G401.6 (cell line): ENCODE results near the gene TSHZ2.
"Not testable (repeated sequence)": the region's sequence is repeated elsewhere in the genome, so short reads cannot be mapped to it uniquely, and the experiment has no call there.

ENCODE experiments used
- FAIRE-seq: peaks from 2 replicates; lab custom pipeline; 2012; peaks lifted over from hg19 to GRCh38; lab: Jason Lieb, UNC

TSHZ2 gene

GRCh38 chr20:53320701-53321100, 348.5 kb downstream of the TSHZ2 start:
- no peak for FAIRE-seq

GRCh38 chr20:53321596-53321995, 349.4 kb downstream of the TSHZ2 start:
- FAIRE-seq: no peak

- no peak for FAIRE-seq
Measured at GRCh38 chr20:53322651-53323050, 350.5 kb downstream of the TSHZ2 start.

DNA sequence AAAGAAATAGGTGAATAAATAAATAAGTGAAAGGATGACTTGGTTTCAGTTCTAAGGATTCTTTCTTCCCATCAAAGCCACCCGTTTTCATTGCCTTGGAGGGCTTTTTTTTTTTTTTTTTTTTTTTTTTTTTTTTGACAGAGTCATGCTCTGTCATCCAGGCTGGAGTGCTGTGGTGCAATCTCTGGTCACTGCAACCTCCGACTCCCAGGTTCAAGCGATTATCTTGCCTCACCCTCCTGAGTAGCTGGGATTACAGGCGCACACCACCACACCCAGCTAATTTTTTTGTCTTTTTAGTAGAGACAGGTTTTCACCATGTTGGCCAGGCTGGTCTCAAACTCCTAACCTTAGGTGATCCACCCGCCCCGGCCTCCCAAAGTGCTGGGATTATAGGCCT, 351.3 kb downstream of the TSHZ2 start:
- not testable (repeated sequence) for FAIRE-seq

- FAIRE-seq: no peak
Measured at GRCh38 chr20:53324816-53325215, 352.7 kb downstream of the TSHZ2 start.

- FAIRE-seq: no peak
Measured at GRCh38 chr20:53328961-53329360, 356.8 kb downstream of the TSHZ2 start.

DNA sequence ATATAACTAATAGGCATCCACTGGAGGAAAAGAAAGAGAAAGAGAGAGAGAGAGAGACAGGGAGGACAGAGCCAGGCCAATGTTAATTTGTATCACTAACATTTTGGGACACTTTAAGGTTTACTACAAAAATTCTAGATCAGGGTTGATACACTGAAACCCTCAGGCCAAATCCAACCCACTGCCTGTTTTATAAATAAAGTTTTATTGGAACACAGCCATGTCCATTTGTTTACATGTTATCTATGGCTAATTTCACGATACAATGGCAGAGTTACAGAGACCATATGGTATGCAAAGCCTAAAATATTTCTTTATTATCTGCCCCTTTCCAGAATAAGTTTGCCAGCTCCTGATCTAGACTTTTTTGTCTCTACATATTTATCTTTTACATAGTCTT, 357.6 kb downstream of the TSHZ2 start:
- no peak for FAIRE-seq

GRCh38 chr20:53330601-53331140, 358.5 kb downstream of the TSHZ2 start:
- FAIRE-seq: no peak

DNA sequence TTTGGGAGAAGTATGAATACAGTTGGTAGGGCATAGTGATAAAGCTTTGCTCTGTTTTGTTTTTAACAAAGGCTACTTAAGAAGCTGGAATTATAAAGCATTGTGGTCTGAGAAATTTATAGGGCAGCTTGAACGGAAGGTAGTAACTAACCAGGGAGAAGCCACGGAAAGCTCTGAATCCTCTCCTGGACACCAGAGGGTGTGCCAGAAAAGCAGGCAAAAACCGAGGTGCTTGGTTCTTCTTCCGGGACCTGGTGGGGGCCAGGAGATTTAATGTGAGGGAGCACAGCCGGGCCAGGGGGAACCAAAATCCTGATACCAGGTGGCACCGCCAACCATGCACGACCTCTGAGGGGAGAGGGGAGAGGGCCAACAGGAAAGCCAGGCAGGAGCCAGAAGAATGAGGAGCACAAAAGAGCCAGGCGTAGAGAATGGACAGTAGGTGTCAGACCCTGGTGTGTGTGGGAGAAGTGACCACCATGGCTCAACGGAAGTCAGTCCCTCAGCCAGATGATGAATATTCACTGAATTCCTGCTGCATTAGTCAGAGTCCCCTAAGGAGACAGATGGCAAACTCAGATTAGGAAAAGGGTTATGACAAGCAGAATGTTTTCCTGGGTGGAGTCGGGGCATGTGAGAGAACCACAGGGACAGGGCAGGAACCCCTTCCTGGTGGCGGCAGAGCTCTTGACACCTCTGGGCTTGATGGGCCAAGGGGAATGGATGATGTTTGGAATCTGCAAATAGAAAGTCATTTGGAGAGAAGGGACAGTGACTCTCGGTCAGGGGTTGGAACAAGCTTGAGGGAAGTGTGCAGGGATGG, 359.2 kb downstream of the TSHZ2 start:
- FAIRE-seq: no peak

- no peak for FAIRE-seq
Measured at GRCh38 chr20:53332022-53332837, 360.1 kb downstream of the TSHZ2 start.

DNA sequence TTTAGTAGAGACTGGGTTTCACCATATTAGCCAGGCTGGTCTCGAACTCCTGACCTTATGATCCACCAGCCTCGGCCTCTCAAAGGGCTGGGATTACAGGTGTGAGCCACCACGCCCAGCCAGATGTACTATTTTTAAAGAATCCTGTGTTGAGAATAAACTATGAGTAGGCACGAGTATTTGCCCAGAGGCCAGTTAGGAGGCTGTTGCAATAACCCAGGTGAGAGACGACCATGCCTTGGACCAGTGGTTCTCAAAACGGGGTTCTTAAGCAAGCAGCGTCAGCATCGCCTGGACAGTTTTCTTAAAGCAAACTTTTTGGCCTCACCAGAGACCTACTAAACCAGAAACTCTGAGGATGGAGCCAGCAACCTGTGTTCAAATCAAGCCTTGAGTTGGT, 362.7 kb downstream of the TSHZ2 start:
- no peak for FAIRE-seq

DNA sequence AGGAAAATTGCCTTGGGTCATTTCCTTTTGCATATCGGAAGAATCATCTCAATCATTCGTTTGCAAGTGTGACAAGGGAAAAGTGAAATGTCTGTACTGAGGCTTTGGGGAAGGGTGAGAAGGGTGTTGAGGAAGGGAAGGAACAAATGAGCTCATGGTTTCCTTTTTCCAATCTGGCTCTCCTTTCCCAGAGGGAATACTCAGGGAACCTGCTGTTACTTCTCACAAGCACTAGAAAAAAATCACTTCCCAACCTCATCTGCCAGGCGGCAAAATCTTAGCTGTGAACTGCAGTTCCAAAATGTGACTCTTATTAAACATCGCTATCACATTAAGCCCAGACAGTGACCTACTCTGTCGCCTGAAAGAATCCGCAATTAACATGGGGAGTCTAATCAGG, 363.4 kb downstream of the TSHZ2 start:
- FAIRE-seq: no peak

- no peak for FAIRE-seq
Measured at GRCh38 chr20:53336892-53337291, 364.7 kb downstream of the TSHZ2 start.

DNA sequence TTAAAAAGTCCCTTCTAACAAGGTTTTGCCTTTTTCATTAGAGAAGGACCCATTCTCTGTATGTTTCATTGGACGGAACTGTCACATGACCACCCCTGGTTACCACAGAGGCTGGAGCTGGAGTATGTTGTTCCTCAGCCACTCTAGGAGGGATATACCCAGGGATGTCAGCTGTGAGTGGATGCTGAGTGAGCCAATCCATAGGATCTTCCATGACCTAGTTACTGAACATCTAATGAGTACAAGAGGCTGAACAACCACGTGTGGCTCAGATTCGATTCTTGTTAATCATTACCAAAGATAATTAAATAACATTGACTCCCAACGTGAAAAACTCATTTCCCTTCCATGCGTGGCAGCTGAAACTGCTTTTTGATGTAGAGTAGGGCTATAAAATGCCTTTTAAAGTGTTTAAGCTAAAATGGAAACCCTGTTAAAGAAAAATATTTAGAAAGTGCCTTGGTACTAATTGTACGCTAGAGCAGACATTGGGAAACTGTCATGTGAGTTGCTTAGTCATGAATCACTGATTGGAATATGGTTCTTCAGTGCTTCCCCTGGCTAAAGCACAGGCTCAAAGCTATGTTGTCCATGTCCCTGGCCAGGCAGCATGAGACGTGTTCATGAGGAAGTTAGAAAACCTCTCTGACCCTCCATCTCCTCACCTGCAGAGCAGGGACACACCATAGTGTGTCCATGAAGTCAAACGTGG, 365.4 kb downstream of the TSHZ2 start:
- no peak for FAIRE-seq

GRCh38 chr20:53338716-53339115, 366.6 kb downstream of the TSHZ2 start:
- FAIRE-seq: no peak

DNA sequence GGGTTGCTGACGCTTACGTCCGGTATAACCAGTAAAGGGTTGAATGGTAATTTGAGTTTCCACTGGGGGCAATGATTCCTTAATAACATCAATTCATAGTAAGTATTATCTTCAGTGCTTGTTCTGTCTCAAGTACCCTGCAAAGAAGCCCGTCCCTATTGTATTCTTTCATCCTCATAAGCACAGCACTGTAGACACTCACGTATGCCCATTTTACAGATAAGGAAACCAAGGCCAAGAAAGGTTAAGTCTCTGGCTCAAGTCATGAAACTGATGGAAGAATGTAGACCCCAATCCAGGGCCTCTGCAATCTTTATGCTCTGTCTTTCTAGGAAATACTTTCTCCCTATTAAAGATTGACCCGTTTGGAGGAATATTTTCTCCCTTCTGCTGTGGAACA, 370.3 kb downstream of the TSHZ2 start:
- no peak for FAIRE-seq

DNA sequence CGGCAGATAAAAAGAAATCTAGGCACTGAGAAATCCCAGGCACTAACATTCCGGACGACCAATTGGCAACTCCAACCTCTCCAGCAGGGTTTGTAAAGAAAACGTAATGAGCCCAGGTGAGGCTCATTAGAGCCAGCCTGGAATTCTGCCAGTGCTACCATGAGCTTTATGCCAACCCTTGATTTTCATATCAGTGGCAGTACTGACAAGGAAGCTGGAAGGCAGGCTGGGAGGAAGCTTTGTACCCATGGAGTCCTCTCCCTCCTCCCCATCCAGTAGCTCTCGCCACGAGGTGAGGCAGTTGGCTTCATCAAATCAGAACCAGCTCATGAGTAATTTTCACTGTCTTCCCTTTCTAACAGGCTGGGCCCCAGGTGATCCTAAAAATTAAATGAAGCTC, 371.3 kb downstream of the TSHZ2 start:
- no peak for FAIRE-seq

- no peak for FAIRE-seq
Measured at GRCh38 chr20:53344891-53345290, 372.7 kb downstream of the TSHZ2 start.

DNA sequence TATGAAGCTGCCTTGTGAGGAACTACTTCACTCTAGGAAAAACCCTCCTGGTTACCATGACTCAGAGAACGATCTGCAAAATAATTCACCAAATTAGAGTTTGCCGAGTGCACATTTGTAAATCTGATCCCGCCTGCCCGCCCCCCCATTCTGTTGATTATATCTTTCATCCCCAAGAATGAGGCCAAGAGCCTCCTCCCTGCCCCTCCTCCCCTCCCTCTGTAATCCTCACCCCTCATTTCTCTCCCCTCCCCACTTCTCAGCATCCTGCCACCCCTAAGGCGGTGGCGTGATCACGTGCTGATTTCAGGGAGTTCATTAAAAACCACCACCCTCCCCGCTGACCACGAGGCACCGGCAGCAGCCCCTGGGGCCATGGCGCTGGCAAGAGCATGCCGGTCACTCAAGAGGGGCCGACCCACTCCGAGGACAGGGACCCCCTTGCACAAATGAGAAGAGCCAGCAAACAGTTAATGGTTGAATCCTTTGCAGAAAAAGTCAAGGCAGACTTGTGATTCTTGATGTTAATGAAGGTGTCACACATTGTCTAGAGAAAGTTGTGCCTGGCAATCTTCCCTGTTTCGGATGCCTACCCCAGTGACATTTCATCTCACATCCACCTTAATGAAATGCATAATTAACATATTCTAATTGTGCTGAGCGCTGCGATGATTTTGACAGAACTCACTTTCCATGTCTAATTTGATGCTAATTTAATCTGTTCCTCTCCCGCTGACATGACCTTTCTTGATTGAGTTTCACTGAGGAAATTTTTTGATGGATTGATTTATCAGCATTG, 373.6 kb downstream of the TSHZ2 start:
- no peak for FAIRE-seq

- FAIRE-seq: no peak
Measured at GRCh38 chr20:53346335-53346648, 374.1 kb downstream of the TSHZ2 start.

DNA sequence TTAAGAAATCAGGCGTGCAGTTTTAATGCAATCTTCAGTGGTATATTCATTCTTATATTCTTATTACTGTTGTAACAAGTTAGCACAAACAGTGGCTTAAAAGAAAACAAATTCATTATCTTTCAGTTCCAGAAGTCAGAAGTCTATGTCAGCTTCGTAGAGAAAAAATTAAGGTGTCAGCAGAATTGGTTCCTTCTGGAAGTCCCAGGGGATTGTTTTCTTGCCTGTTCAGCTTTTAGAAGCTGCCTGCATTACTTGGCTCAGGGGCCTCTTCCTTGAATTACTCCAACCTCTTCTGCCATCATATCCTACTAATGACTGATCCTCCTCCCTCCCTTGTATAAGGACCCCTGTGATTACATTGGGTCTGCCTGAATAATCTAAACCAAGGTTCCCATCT, 377.6 kb downstream of the TSHZ2 start:
- no peak for FAIRE-seq
